ENCODE measurements around the gene CANT1. TPM values are rescaled to one million over a fixed set of nuclear protein-coding genes. Genes with fewer than 3 reads are reported as not detected.

The CANT1 gene
- 10 to 100 TPM; 21.2 to 33.7 (median 27.0) TPM for total RNA-seq

DNA sequence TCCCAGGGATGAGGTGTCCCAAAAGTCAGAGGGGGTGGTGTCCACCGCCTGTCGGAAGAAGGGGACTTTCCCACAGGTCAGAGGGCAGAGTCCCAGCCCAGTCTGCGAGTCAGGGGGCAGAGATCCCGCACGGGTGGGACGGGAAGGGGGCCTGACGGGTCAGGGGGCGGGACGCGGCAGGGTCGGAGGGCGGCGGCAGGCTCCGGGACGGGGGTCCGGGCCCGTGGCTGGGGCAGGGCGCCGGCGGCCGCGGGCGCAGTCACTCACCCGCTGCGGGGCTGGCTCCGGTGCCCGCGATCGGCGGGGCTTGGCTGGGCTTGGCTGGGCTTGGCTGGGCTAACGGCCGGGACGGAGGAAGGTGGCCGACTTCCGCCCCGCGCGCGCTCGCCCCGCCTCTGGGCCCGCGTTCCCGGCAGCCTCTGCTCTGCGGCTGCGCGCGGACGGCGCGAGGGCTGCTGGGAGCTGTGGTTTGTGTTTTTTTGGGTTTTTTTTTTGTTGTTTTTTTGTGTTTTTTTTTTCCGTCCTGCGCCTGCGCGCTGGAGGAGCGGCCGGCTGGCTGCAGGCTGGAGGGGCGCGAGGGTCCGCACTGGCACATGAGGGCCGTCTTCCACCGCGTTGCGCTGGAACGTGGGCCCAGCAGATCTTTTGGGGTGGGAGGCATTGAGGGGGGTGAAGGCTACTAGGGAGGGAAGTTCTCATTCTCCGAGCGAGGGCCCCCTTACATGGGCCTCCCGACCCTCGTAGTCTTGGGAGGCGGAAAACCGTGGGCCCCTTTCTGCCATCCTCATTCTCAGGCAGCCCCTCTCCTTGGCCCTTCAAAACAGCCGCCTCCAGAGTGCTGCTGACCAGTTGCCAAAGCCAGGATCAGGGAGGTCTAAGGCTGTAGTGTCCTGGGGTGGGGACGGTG is at the start of gene CANT1:
Gene CANT1, minus strand, starts transcription at position 368 of the 907 bp plus-strand sequence. CDS start 12,142 bp downstream, outside the sequence.
- no peak for DNase-seq (ENCODE audit: extremely low spot score)
- WGBS = 1% methylated on average over 44 of the region's 73 CpGs
- intact Hi-C loops (cut with DNase I) = no loop called here
- Histone ChIP-seq H3K27me3 (no peaks in the 10 kb centered on the region), H3K9me3 (no peaks in the 10 kb centered on the region), H3K27ac (replicated peaks in 1 of 4) (peak within 1 kb of the TSS; percentile 82 to 90 (median 86)), H3K36me3 (peaks cover 0 to 6% (median 0%) of the 10 kb centered on the region in 4 donors), H3K4me3 (peak within 1 kb of the TSS; percentile 87 to 97 (median 93)), H3K4me1 (peaks cover 31 to 50% (median 48%) of the 10 kb centered on the region in 4 donors)
- no peak for TF ChIP-seq EP300 (IDR thresholded peaks at IDR 0.05)
- TF ChIP-seq, protein P1, sequence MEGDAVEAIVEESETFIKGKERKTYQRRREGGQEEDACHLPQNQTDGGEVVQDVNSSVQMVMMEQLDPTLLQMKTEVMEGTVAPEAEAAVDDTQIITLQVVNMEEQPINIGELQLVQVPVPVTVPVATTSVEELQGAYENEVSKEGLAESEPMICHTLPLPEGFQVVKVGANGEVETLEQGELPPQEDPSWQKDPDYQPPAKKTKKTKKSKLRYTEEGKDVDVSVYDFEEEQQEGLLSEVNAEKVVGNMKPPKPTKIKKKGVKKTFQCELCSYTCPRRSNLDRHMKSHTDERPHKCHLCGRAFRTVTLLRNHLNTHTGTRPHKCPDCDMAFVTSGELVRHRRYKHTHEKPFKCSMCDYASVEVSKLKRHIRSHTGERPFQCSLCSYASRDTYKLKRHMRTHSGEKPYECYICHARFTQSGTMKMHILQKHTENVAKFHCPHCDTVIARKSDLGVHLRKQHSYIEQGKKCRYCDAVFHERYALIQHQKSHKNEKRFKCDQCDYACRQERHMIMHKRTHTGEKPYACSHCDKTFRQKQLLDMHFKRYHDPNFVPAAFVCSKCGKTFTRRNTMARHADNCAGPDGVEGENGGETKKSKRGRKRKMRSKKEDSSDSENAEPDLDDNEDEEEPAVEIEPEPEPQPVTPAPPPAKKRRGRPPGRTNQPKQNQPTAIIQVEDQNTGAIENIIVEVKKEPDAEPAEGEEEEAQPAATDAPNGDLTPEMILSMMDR (IDR thresholded peaks at IDR 0.05) = no peak
- TF ChIP-seq POLR2AphosphoS5 (IDR thresholded peaks at IDR 0.05) = peak; percentile 88 to 95

DNA sequence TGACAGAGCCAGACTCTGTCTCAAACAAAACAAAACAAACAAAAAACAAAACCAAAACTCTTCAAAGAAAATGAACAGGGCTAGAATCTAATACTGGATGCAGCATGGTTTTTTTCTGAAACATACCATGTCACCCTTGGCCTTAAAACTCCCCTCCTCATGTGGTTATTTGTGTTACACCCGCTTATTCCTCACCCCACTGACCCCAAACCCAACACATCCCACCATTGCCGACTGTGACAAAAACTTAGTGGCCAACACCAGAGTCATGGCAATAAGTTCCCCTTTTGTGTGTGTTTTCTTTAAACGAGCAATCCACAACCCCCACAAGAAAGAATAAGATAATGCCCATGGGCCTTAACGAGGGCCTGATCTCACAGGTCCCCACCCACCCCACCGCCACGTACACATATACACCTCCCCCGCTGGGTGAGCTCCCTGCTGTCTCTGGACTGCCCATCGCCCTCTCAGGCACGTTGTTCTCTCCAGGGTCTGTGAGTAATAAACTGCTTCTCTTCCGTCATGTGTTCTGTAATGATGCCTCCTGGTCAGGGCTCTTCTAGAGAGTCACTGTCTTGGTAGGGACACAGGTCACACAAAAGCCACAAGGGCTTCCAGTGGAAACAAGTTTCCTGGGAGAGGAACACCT is 48.3 kb upstream of the CANT1 start:
- TF ChIP-seq POLR2A (IDR thresholded peaks at IDR 0.05; ENCODE audit: low read depth) = no peak
- TF ChIP-seq, protein P1 (IDR thresholded peaks at IDR 0.05) = no peak
- no peak for TF ChIP-seq EP300 (IDR thresholded peaks at IDR 0.05)
- no peaks in the 10 kb centered on the region for H3K27me3 ChIP-seq
- H3K4me3 ChIP-seq = no peak overlapping the region
- H3K27ac ChIP-seq (replicated peaks in 1 of 4) = no peak overlapping the region
- 83% methylated on average over 10 of the region's 10 CpGs for WGBS
- peaks cover 0 to 15% (median 3%) of the 10 kb centered on the region in 4 donors for H3K9me3 ChIP-seq
- no peaks in the 10 kb centered on the region for H3K4me1 ChIP-seq
- H3K36me3 ChIP-seq = no peaks in the 10 kb centered on the region
- DNase-seq (ENCODE audit: extremely low spot score) = no peak
- intact Hi-C loops (cut with DNase I) = no loop called here

DNA sequence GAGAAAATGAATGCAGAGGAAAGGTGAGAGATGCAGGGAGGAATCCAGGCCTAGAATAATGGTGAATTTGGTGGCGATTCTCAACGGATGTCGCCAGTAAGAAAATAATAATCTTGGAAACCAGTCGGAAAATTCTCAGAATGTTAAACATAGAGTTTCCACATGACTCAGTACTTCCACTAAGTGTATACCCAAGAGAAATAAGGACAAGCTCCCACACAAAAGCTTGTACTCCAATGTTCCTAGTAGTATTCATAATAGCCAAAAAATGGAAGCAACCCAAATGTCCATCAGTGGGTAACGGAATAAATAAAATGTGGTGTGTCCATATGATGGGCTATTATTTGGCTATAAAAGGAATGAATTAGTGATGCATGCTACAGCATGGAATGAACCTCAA is 45.6 kb upstream of the CANT1 start:
- Histone ChIP-seq H3K27me3 (no peaks in the 10 kb centered on the region), H3K36me3 (peaks cover 0 to 9% (median 0%) of the 10 kb centered on the region in 4 donors), H3K27ac (replicated peaks in 1 of 4) (no peak overlapping the region), H3K9me3 (peaks cover 0 to 15% (median 3%) of the 10 kb centered on the region in 4 donors), H3K4me3 (no peak overlapping the region), H3K4me1 (no peaks in the 10 kb centered on the region)
- TF ChIP-seq EP300 (IDR thresholded peaks at IDR 0.05) (no peak), POLR2AphosphoS5 (IDR thresholded peaks at IDR 0.05) (no peak), POLR2A (IDR thresholded peaks at IDR 0.05; ENCODE audit: low read depth) (no peak)
- TF ChIP-seq, protein P1 (IDR thresholded peaks at IDR 0.05) = no peak
- intact Hi-C loops (cut with DNase I) = no loop called here
- WGBS = 88% methylated on average over 5 of the region's 5 CpGs
- no peak for DNase-seq (ENCODE audit: extremely low spot score)

DNA sequence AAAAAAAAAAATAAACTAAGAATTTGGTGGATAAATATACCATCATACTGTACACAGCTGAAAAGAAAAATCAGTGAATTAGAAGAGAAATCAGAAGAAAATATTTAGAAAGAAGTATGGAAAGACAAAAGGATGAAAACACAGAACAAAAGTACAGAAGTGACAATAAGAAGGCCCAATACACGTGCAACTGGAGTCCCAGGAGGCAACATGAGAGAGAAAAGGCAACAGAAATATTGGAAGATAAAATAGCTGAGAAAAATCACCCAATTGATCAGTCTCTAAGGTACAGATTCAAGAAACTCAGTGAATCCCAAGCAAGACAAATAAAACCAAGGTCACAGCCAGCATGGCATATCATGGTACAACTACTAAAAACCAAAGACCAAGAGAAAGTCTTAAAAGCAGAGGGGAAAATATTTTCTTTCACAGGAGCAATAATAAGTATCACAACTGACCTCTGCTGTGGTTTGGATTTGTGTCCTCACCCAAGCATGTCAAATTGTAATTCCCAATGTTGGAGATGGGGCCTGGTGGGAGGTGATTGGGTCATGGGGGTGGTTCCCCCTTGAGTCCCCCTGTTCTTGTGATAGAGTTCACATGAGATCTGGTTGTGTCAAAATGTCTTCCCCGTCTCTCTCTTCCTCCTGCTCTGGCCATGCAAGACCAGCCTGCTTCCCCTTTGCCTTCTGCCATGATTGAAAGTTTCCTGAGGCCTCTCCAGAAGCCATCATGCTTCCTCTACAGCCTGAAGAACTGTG is 44.8 kb upstream of the CANT1 start:
- TF ChIP-seq, protein P1 (IDR thresholded peaks at IDR 0.05) = no peak
- no peak for TF ChIP-seq EP300 (IDR thresholded peaks at IDR 0.05)
- no peak for DNase-seq (ENCODE audit: extremely low spot score)
- Histone ChIP-seq H3K4me1 (no peaks in the 10 kb centered on the region), H3K27me3 (no peaks in the 10 kb centered on the region), H3K4me3 (no peak overlapping the region), H3K36me3 (peaks cover 0 to 17% (median 4%) of the 10 kb centered on the region in 4 donors), H3K9me3 (peaks cover 0 to 15% (median 3%) of the 10 kb centered on the region in 4 donors), H3K27ac (replicated peaks in 1 of 4) (peak overlapping the region in 1 of 4 donors; percentile 8)
- WGBS = 68% methylated on average over 2 of the region's 2 CpGs
- intact Hi-C loops (cut with DNase I) = no loop called here

Measured in esophagus muscularis mucosa (tissue), 4 donors.